Measurements from ENCODE around the gene NSG2.
"Not testable (repeated sequence)": the region's sequence is repeated elsewhere in the genome, so short reads cannot be mapped to it uniquely, and the experiment has no call there.

Gene NSG2

GRCh38 chr5:174045470-174046025, at the start of gene NSG2:
Gene NSG2, plus strand, starts transcription at chr5:174045706. Its CDS starts 1,050 bp downstream, at chr5:174046756.
- no peak for DNase-seq

- DNase-seq = no peak
Observed at GRCh38 chr5:173997331-173997730, 48.2 kb upstream of the NSG2 start.

GRCh38 chr5:173998531-173998930, 47.0 kb upstream of the NSG2 start:
- no peak for DNase-seq

GRCh38 chr5:174000076-174000475, 45.4 kb upstream of the NSG2 start:
- no peak for DNase-seq

- DNase-seq = no peak
Observed at GRCh38 chr5:174003795-174004194, 41.7 kb upstream of the NSG2 start.

- DNase-seq = no peak
Observed at GRCh38 chr5:174008922-174009321, 36.6 kb upstream of the NSG2 start.

- no peak for DNase-seq
Observed at GRCh38 chr5:174010365-174010764, 35.1 kb upstream of the NSG2 start.

GRCh38 chr5:174011441-174011840, 34.1 kb upstream of the NSG2 start:
- DNase-seq = no peak

GRCh38 chr5:174020069-174020927, 25.2 kb upstream of the NSG2 start:
- DNase-seq = not testable (repeated sequence)

GRCh38 chr5:174020928-174021304, 24.6 kb upstream of the NSG2 start:
- DNase-seq = no peak

GRCh38 chr5:174022384-174023095, 23.0 kb upstream of the NSG2 start:
- no peak for DNase-seq

GRCh38 chr5:174030286-174030685, 15.2 kb upstream of the NSG2 start:
- DNase-seq = no peak

GRCh38 chr5:174044466-174045254, 846 bp upstream of the NSG2 start:
- no peak for DNase-seq

- DNase-seq = no peak
Observed at GRCh38 chr5:174046558-174046957, 1.1 kb downstream of the NSG2 start.

- no peak for DNase-seq
Observed at GRCh38 chr5:174047472-174048099, 2.1 kb downstream of the NSG2 start.

GRCh38 chr5:174052636-174053035, 7.1 kb downstream of the NSG2 start:
- DNase-seq = no peak

- no peak for DNase-seq
Observed at GRCh38 chr5:174053905-174054304, 8.4 kb downstream of the NSG2 start.

- DNase-seq = no peak
Observed at GRCh38 chr5:174056064-174056847, 10.8 kb downstream of the NSG2 start.

GRCh38 chr5:174057206-174057605, 11.7 kb downstream of the NSG2 start:
- DNase-seq = no peak

- no peak for DNase-seq
Observed at GRCh38 chr5:174058433-174059122, 13.1 kb downstream of the NSG2 start.

- DNase-seq = no peak
Observed at GRCh38 chr5:174059247-174059646, 13.7 kb downstream of the NSG2 start.

All from CD4-positive, alpha-beta T cell treated with Interleukin-15 for 1 hour (primary cell).